ENCODE results near the gene PEPD. TPM values are rescaled to one million over a fixed set of nuclear protein-coding genes. Genes with fewer than 3 reads are reported as not detected.

Gene PEPD
- total and polyA plus RNA-seq, 2 of the 4 experiments (the other 2 are of a cell fraction), result 36.7 to 88.4 TPM

GRCh38 chr19:33510462-33511194 lies 11.0 kb downstream of the PEPD start:
- intact Hi-C loops (cut with micrococcal nuclease) (no loop called here), in situ Hi-C loops (cut with MboI; ENCODE audit: low sequenced_read_pairs) (no loop called here), dilution Hi-C loops (cut with HindIII; ENCODE audit: low sequenced_read_pairs, unreplicated experiment) (no loop called here)
- Histone ChIP-seq H4K91ac (ENCODE audit: insufficient read depth, low read depth, low read length) (no peak overlapping the region), H3K4me2 (ENCODE audit: low read depth, low read length) (no peak overlapping the region), H3K9ac (ENCODE audit: low read depth, low read length) (no peak overlapping the region), H2BK5ac (ENCODE audit: low read depth, low read length, poor library complexity, severe bottlenecking) (no peak overlapping the region), H3K14ac (replicated peaks; ENCODE audit: low read depth, low read length) (no peak overlapping the region), H3K4ac (ENCODE audit: low read depth, low read length) (no peak overlapping the region), H2BK20ac (ENCODE audit: low read depth, low read length) (no peak overlapping the region), H4K20me1 (ENCODE audit: insufficient read depth, low read length) (peaks cover 26% of the 10 kb centered on the region), H3K27me3 (ENCODE audit: control insufficient read depth, insufficient read depth, low read length) (no peaks in the 10 kb centered on the region), H2AK5ac (ENCODE audit: low read depth, low read length) (no peak overlapping the region), H3K18ac (ENCODE audit: low read depth, low read length) (no peak overlapping the region), H2AK9ac (replicated peaks; ENCODE audit: low read depth, low read length, poor library complexity) (peak overlapping the region; percentile 42), H3K9me3 (ENCODE audit: control insufficient read depth, insufficient read depth, low read length) (no peaks in the 10 kb centered on the region), H3K9me1 (ENCODE audit: insufficient read depth, low read length) (peaks cover 13% of the 10 kb centered on the region; the same call in 1 of the 2 replicates), H2AFZ (replicated peaks; ENCODE audit: low read length, poor library complexity) (no peak overlapping the region), H4K5ac (ENCODE audit: low read depth, low read length) (no peak overlapping the region), H3K4me3 (ENCODE audit: insufficient read depth, low read depth, low read length) (no peak overlapping the region), H3K27ac (ENCODE audit: insufficient read depth, low read length) (no peak overlapping the region), H3K4me1 (ENCODE audit: control insufficient read depth, insufficient read depth, low read length) (no peaks in the 10 kb centered on the region), H3K79me1 (ENCODE audit: low read depth in 1 of 2, low read length in 2 of 2) (peaks cover 6 to 33% of the 10 kb centered on the region in 2 experiments; a peak in 3 of 4 replicates), H2BK15ac (ENCODE audit: low read depth, low read length) (no peak overlapping the region), H4K8ac (ENCODE audit: low read depth in 2 of 2, low read length in 2 of 2) (no peak overlapping the region), H2BK120ac (ENCODE audit: low read depth, low read length) (no peak overlapping the region), H3K23ac (ENCODE audit: low read depth, low read length) (no peak overlapping the region), H3K36me3 (ENCODE audit: control insufficient read depth, insufficient read depth, low read length) (peaks cover 5% of the 10 kb centered on the region), H3K56ac (ENCODE audit: extremely low read depth, insufficient read depth, low read length) (no peak overlapping the region)
- DNase-seq (no peak), ATAC-seq (ENCODE audit: low read depth) (no peak)
- CTCF ChIA-PET, result no interaction called here
- POLR2A ChIA-PET (ENCODE audit: unreplicated experiment), result no interaction called here
- no peak for TF ChIP-seq USF2 (IDR thresholded peaks at IDR 0.05; ENCODE audit: low read depth, low read length)
- no peak for TF ChIP-seq RCOR1 (IDR thresholded peaks at IDR 0.05; ENCODE audit: insufficient replicate concordance, low read length)
- TF ChIP-seq CHD1 (IDR thresholded peaks at IDR 0.05; ENCODE audit: low read depth, low read length), result no peak
- no peak for TF ChIP-seq MXI1 (IDR thresholded peaks at IDR 0.05; ENCODE audit: borderline replicate concordance, low read depth, low read length)
- no peak for TF ChIP-seq CTCF (conservative IDR thresholded peaks at IDR 0.05; ENCODE audit: low read depth, low read length)
- TF ChIP-seq NFE2L2 (IDR thresholded peaks at IDR 0.05; ENCODE audit: low read depth, low read length), result no peak
- TF ChIP-seq CEBPB (IDR thresholded peaks at IDR 0.05; ENCODE audit: low read depth, low read length), result no peak
- no peak for TF ChIP-seq BHLHE40 (IDR thresholded peaks at IDR 0.05; ENCODE audit: low read depth, low read length)
- TF ChIP-seq RAD21 (IDR thresholded peaks at IDR 0.05; ENCODE audit: low read length), result no peak
- no peak for TF ChIP-seq MAZ (IDR thresholded peaks at IDR 0.05; ENCODE audit: borderline replicate concordance, low read depth, low read length)
- no peak for TF ChIP-seq ELK1 (IDR thresholded peaks at IDR 0.05; ENCODE audit: borderline replicate concordance, low read depth, low read length)
- TF ChIP-seq FOS (IDR thresholded peaks at IDR 0.05; ENCODE audit: low read depth, low read length), result no peak
- no peak for TF ChIP-seq RFX5 (IDR thresholded peaks at IDR 0.05; ENCODE audit: low read depth, low read length)
- TF ChIP-seq SMC3 (IDR thresholded peaks at IDR 0.05; ENCODE audit: low read depth, low read length), result no peak
- TF ChIP-seq POLR2A (IDR thresholded peaks at IDR 0.05; ENCODE audit: low read depth, low read length), result no peak
- no peak for TF ChIP-seq MAFK (IDR thresholded peaks at IDR 0.05; ENCODE audit: low read depth, low read length)
- 79% methylated on average over 4 of the region's 11 CpGs; no CpG with 5 or more reads in 1 of the 2 experiments for WGBS, 2 experiments (ENCODE audit: extremely low coverage in 2 of 2, insufficient read length in 1 of 2)
- no TSS peak for BruUV-seq (replicated peaks)
